Ectodermal cell (in vitro differentiated cells): ENCODE measurements around the gene CLPSL1.

ENCODE experiments used
- H3K27ac ChIP-seq: 2 replicates; pipeline ENCODE4 v1.7.0; 2013; ENCODE audit warnings: mild to moderate bottlenecking, low read depth, low read length; ENCODE audit not compliant: insufficient read depth, poor library complexity, severe bottlenecking
- H3K27me3 ChIP-seq: 2 replicates; pipeline ENCODE4 v1.7.0; 2013; ENCODE audit warnings: mild to moderate bottlenecking, low read length; ENCODE audit not compliant: insufficient read depth, control insufficient read depth, poor library complexity, severe bottlenecking
- H3K36me3 ChIP-seq: one replicate; pipeline ENCODE4 v1.7.0; 2013; ENCODE audit warnings: low read length; ENCODE audit not compliant: control insufficient read depth, insufficient read depth
- H3K4me1 ChIP-seq: one replicate; pipeline ENCODE4 v1.7.0; 2013; ENCODE audit warnings: low read length; ENCODE audit not compliant: control insufficient read depth, insufficient read depth
- H3K4me3 ChIP-seq: 2 replicates; pipeline ENCODE4 v1.7.0; 2013; ENCODE audit warnings: low read depth, low read length, control low read depth; ENCODE audit not compliant: insufficient read depth
- H3K9me3 ChIP-seq: 2 replicates; pipeline ENCODE4 v1.7.0; 2013; ENCODE audit warnings: mild to moderate bottlenecking, low read length, moderate library complexity; ENCODE audit not compliant: control insufficient read depth
- WGBS, 2 experiments: methylation state at CpG; one replicate each; pipeline ENCODE4 v1.1.7; 2013; ENCODE audit warnings: missing lambda C conversion rate in 2 of 2; 5-methylcytosine and 5-hydroxymethylcytosine counted together

The CLPSL1 gene

GRCh38 chr6:35817515-35817914 lies 36.7 kb downstream of the CLPSL1 start:
- Histone ChIP-seq H3K27me3 (no peaks in the 10 kb centered on the region), H3K4me1 (no peaks in the 10 kb centered on the region), H3K36me3 (no peaks in the 10 kb centered on the region), H3K9me3 (no peaks in the 10 kb centered on the region), H3K27ac (no peak overlapping the region), H3K4me3 (no peak overlapping the region)

GRCh38 chr6:35823601-35824000 lies 42.8 kb downstream of the CLPSL1 start:
- WGBS, 2 experiments: 88 to 91% methylated on average over 1 of the region's 2 CpGs
- Histone ChIP-seq H3K27me3 (no peaks in the 10 kb centered on the region), H3K36me3 (no peaks in the 10 kb centered on the region), H3K9me3 (no peaks in the 10 kb centered on the region), H3K4me1 (no peaks in the 10 kb centered on the region), H3K4me3 (no peak overlapping the region), H3K27ac (no peak overlapping the region)

GRCh38 chr6:35824552-35825192 lies 43.9 kb downstream of the CLPSL1 start:
- Histone ChIP-seq H3K27me3 (no peaks in the 10 kb centered on the region), H3K27ac (no peak overlapping the region), H3K36me3 (no peaks in the 10 kb centered on the region), H3K4me3 (no peak overlapping the region), H3K9me3 (no peaks in the 10 kb centered on the region), H3K4me1 (no peaks in the 10 kb centered on the region)
- 89 to 92% methylated on average over 5 of the region's 5 CpGs for WGBS, 2 experiments

GRCh38 chr6:35829306-35829705 lies 48.5 kb downstream of the CLPSL1 start:
- Histone ChIP-seq H3K36me3 (peaks cover 3% of the 10 kb centered on the region), H3K4me3 (no peak overlapping the region), H3K9me3 (no peaks in the 10 kb centered on the region), H3K27ac (no peak overlapping the region), H3K27me3 (no peaks in the 10 kb centered on the region), H3K4me1 (no peaks in the 10 kb centered on the region)
- WGBS, 2 experiments: 93 to 96% methylated on average over 5 of the region's 5 CpGs

- 94 to 97% methylated on average over 5 of the region's 5 CpGs for WGBS, 2 experiments
- H3K27ac ChIP-seq: no peak overlapping the region
- peaks cover 11% of the 10 kb centered on the region for H3K36me3 ChIP-seq
- no peaks in the 10 kb centered on the region for H3K9me3 ChIP-seq
- no peaks in the 10 kb centered on the region for H3K4me1 ChIP-seq
- H3K4me3 ChIP-seq: no peak overlapping the region
- no peaks in the 10 kb centered on the region for H3K27me3 ChIP-seq
These were observed 50.6 kb downstream of the CLPSL1 start for GRCh38 chr6:35831257-35832007.

GRCh38 chr6:35833536-35833935 lies 52.7 kb downstream of the CLPSL1 start:
- Histone ChIP-seq H3K9me3 (no peaks in the 10 kb centered on the region), H3K36me3 (peaks cover 16% of the 10 kb centered on the region), H3K27me3 (no peaks in the 10 kb centered on the region), H3K4me1 (no peaks in the 10 kb centered on the region), H3K27ac (no peak overlapping the region), H3K4me3 (no peak overlapping the region)
- WGBS, 2 experiments: 92 to 96% methylated on average over 7 of the region's 7 CpGs
